ENCODE data around the gene SENP3.

DNA sequence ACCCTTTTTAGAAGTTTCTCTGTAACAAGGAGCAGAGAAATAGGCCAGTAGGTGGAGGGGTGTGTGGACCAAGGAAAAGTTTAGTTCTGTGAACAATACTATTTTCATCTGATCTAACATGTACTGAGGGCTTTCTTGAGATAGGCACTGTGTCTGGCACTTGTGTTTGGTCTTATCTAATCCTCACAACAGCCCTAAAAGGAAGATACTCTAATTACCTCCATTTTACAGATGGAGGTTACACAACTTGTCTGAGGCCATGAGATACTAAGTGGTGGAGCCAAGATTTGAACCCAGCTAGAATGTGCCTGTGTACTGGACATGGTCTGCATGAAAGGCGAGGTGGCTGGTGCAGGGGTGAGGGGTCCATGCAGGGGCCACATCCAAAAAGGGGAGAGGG, 8.4 kb upstream of the SENP3 start:
- TF ChIP-seq, protein P1, sequence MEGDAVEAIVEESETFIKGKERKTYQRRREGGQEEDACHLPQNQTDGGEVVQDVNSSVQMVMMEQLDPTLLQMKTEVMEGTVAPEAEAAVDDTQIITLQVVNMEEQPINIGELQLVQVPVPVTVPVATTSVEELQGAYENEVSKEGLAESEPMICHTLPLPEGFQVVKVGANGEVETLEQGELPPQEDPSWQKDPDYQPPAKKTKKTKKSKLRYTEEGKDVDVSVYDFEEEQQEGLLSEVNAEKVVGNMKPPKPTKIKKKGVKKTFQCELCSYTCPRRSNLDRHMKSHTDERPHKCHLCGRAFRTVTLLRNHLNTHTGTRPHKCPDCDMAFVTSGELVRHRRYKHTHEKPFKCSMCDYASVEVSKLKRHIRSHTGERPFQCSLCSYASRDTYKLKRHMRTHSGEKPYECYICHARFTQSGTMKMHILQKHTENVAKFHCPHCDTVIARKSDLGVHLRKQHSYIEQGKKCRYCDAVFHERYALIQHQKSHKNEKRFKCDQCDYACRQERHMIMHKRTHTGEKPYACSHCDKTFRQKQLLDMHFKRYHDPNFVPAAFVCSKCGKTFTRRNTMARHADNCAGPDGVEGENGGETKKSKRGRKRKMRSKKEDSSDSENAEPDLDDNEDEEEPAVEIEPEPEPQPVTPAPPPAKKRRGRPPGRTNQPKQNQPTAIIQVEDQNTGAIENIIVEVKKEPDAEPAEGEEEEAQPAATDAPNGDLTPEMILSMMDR (IDR thresholded peaks at IDR 0.05), result no peak
- no peak for TF ChIP-seq POLR2A (IDR thresholded peaks at IDR 0.05)

Data from adrenal gland (tissue), 5 donors.